IPS-15b (cell line): Measurements from ENCODE around the gene ZNF831.

Experiments used
- H3K27me3 ChIP-seq: one replicate; pipeline ENCODE4 v1.6.1; 2013; ENCODE audit warnings: low read length; ENCODE audit not compliant: control insufficient read depth, insufficient read depth
- H3K36me3 ChIP-seq: one replicate; pipeline ENCODE4 v1.6.1; 2013; ENCODE audit warnings: low read length; ENCODE audit not compliant: control insufficient read depth, insufficient read depth
- H3K4me1 ChIP-seq: one replicate; pipeline ENCODE4 v1.6.1; 2013; ENCODE audit warnings: mild to moderate bottlenecking, low read length; ENCODE audit not compliant: control insufficient read depth, insufficient read depth
- H3K4me3 ChIP-seq: one replicate; pipeline ENCODE4 v1.5.1; 2013; ENCODE audit warnings: low read depth, low read length
- H3K9ac ChIP-seq: one replicate; pipeline ENCODE4 v1.6.1; 2013; ENCODE audit warnings: low read depth, mild to moderate bottlenecking, low read length
- H3K9me3 ChIP-seq: one replicate; pipeline ENCODE4 v1.6.1; 2013; ENCODE audit warnings: mild to moderate bottlenecking, low read length; ENCODE audit not compliant: control insufficient read depth, insufficient read depth

ZNF831 gene

GRCh38 chr20:59151820-59152219, 11.8 kb upstream of the ZNF831 start:
- Histone ChIP-seq H3K9me3 (no peaks in the 10 kb centered on the region), H3K27me3 (no peaks in the 10 kb centered on the region), H3K9ac (no peak overlapping the region), H3K4me3 (no peak overlapping the region), H3K4me1 (no peaks in the 10 kb centered on the region), H3K36me3 (no peaks in the 10 kb centered on the region)

DNA sequence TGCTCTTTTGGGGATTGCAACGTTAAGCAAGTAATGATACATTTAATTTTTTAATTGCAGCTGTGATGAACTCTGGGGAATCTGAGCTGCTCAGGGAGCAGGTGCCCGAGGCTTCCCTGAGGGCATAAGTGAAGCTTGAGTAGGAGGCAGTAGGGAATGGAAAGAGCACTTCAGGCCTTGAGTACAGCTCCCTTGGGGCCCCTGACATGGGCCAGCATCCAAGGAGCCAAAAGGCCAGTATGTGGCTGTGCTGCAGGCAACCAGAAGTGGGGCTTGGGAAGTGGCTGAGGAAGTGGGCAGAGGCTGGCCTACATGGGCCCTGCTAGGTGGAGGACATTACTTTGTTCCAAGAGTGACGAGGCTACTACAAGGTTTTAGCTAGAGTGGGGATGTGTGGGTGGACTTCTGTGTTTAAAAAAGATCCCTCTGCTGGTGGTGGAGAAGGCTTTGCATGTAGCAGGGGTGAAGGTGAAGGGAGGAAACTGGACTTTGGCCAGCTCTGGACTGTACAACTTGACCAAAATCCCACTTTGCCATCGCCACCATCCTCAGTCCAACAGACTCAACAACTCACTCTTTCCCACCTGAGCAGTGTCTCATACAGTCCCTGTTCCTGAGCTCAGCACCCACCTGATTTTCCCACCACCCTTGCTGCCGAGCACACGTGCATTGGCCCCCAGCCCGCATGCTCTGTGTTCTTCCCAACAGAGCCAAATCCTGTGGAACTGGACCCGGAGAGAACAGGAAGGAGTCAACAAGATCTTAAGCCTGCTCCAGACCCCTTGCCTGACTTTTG, 10.9 kb upstream of the ZNF831 start:
- Histone ChIP-seq H3K9ac (no peak overlapping the region), H3K9me3 (no peaks in the 10 kb centered on the region), H3K4me1 (no peaks in the 10 kb centered on the region), H3K4me3 (no peak overlapping the region), H3K36me3 (no peaks in the 10 kb centered on the region), H3K27me3 (no peaks in the 10 kb centered on the region)

DNA sequence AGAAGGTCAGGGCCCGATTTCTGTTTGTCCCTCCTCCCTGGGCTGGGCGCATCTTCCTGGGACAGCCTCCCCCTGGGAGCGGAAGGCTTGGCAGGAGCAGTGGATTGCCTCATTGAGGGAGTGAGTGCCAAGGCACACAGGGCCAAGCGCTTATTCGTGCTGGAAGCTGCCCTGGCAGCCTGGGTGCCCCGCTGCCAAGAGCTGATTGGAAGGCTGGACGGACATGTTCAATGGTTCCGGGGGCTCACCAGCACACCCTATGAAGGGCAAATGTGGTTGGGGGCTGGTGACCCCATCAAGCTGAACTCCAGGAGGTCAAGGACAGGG, 10.3 kb upstream of the ZNF831 start:
- H3K36me3 ChIP-seq, result no peaks in the 10 kb centered on the region

DNA sequence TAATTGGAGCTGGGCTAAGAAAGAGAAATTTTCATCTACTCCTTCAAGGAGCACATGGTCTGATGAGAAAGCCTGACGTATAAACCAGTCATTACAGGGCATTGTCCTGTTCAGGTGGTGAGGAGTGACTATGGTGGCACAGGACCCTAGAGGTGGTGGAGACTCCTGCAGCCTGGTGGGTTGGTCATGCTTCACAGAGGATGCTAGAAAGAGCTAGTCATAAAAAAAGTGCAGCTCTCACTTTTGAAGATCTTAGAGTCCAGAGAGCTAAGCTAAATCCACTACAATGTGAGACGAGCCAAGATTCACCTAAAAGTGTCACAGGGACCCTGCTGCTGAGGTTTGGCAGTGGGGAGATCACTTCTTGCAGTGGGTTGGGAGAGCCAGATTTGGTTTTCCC, 9.8 kb upstream of the ZNF831 start:
- H3K27me3 ChIP-seq, result no peaks in the 10 kb centered on the region
- no peak overlapping the region for H3K4me3 ChIP-seq
- no peaks in the 10 kb centered on the region for H3K4me1 ChIP-seq
- no peaks in the 10 kb centered on the region for H3K9me3 ChIP-seq
- H3K36me3 ChIP-seq, result no peaks in the 10 kb centered on the region
- no peak overlapping the region for H3K9ac ChIP-seq

More for the DNA sequence above, 10.3 kb upstream of the ZNF831 start:
- H3K9me3 ChIP-seq, result no peaks in the 10 kb centered on the region
- H3K27me3 ChIP-seq, result no peaks in the 10 kb centered on the region
- no peaks in the 10 kb centered on the region for H3K4me1 ChIP-seq
- H3K9ac ChIP-seq, result no peak overlapping the region
- no peak overlapping the region for H3K4me3 ChIP-seq

- Histone ChIP-seq H3K9me3 (no peaks in the 10 kb centered on the region), H3K36me3 (no peaks in the 10 kb centered on the region), H3K4me3 (no peak overlapping the region), H3K4me1 (no peaks in the 10 kb centered on the region), H3K9ac (no peak overlapping the region), H3K27me3 (no peaks in the 10 kb centered on the region)
These were observed 9.2 kb upstream of the ZNF831 start for GRCh38 chr20:59154317-59155013.

GRCh38 chr20:59157064-59157463, 6.6 kb upstream of the ZNF831 start:
- H3K9ac ChIP-seq, result no peak overlapping the region
- H3K4me1 ChIP-seq, result no peaks in the 10 kb centered on the region
- H3K4me3 ChIP-seq, result no peak overlapping the region
- H3K36me3 ChIP-seq, result no peaks in the 10 kb centered on the region
- no peaks in the 10 kb centered on the region for H3K9me3 ChIP-seq
- no peaks in the 10 kb centered on the region for H3K27me3 ChIP-seq

DNA sequence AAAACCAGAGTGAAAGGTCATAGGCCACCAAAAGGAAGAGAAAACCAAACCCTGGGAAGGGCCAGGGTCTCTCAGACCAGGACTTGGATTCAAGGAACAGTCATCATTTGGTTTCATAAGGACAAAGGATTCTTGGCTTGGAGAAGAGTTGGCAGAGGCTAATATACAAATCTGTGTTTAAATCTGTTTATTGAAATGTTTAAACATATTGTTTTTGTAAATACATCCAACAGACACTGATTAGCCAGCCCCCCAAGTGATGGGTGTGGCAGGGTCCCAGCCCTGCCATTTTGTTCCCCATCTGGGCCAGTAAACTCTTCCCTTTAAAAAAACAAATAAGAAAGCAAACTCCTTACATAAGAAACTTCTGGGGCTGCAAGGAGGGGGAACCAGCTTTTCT, 6.1 kb upstream of the ZNF831 start:
- Histone ChIP-seq H3K4me3 (no peak overlapping the region), H3K9ac (no peak overlapping the region), H3K36me3 (no peaks in the 10 kb centered on the region), H3K9me3 (no peaks in the 10 kb centered on the region), H3K4me1 (no peaks in the 10 kb centered on the region), H3K27me3 (no peaks in the 10 kb centered on the region)

GRCh38 chr20:59157961-59158541, 5.6 kb upstream of the ZNF831 start:
- Histone ChIP-seq H3K4me3 (no peak overlapping the region), H3K9ac (no peak overlapping the region), H3K36me3 (no peaks in the 10 kb centered on the region), H3K9me3 (no peaks in the 10 kb centered on the region), H3K4me1 (no peaks in the 10 kb centered on the region), H3K27me3 (no peaks in the 10 kb centered on the region)

GRCh38 chr20:59158673-59159072, 4.9 kb upstream of the ZNF831 start:
- Histone ChIP-seq H3K27me3 (no peaks in the 10 kb centered on the region), H3K9ac (no peak overlapping the region), H3K4me1 (no peaks in the 10 kb centered on the region), H3K4me3 (no peak overlapping the region), H3K9me3 (no peaks in the 10 kb centered on the region), H3K36me3 (no peaks in the 10 kb centered on the region)

DNA sequence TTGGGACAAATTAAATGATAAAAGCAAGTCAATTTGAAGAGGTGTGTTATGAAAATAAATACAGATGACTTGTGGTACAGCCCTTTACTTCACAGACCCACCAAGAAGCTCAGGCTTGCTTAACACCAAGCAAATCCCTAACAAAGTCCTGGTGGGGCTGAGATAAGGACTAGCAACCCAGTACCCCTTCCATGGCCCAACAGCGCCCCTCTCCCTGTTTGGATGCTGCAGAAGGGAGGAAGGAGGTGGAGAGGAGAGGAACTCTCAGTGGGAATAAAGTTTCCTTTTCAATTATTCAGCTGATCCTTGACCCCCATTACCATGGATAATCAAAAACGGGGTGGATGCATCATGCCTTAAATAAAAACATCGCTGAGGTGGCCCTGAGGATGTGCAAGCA, 4.5 kb upstream of the ZNF831 start:
- Histone ChIP-seq H3K9me3 (no peaks in the 10 kb centered on the region), H3K36me3 (no peaks in the 10 kb centered on the region), H3K4me1 (no peaks in the 10 kb centered on the region), H3K4me3 (no peak overlapping the region), H3K9ac (no peak overlapping the region), H3K27me3 (no peaks in the 10 kb centered on the region)

- no peaks in the 10 kb centered on the region for H3K9me3 ChIP-seq
- H3K4me1 ChIP-seq, result no peaks in the 10 kb centered on the region
- H3K9ac ChIP-seq, result no peak overlapping the region
- H3K4me3 ChIP-seq, result no peak overlapping the region
- H3K27me3 ChIP-seq, result no peaks in the 10 kb centered on the region
- H3K36me3 ChIP-seq, result no peaks in the 10 kb centered on the region
These were observed 3.9 kb upstream of the ZNF831 start for GRCh38 chr20:59159493-59160376.
